ENCODE results near the gene CLEC7A.

DNA sequence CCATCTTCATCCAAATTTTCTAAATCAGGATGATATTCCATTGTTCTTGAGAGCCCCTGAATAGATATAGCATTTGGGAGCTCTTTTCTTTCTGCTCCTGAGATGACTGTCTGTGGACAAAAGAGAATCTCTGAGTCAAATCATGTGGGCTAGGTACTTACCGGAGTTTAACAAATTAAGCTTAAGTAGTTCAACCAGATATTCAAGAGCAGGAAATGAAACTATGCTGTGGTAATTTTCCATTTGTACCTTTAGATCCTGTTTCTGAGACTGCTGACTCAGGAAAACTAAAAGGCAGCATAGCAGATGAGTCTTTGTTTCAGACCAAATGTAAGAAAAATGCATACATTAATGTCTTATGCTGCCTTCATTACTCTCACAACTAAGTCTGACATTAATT, at the start of gene CLEC7A:
- TF ChIP-seq, protein P1, sequence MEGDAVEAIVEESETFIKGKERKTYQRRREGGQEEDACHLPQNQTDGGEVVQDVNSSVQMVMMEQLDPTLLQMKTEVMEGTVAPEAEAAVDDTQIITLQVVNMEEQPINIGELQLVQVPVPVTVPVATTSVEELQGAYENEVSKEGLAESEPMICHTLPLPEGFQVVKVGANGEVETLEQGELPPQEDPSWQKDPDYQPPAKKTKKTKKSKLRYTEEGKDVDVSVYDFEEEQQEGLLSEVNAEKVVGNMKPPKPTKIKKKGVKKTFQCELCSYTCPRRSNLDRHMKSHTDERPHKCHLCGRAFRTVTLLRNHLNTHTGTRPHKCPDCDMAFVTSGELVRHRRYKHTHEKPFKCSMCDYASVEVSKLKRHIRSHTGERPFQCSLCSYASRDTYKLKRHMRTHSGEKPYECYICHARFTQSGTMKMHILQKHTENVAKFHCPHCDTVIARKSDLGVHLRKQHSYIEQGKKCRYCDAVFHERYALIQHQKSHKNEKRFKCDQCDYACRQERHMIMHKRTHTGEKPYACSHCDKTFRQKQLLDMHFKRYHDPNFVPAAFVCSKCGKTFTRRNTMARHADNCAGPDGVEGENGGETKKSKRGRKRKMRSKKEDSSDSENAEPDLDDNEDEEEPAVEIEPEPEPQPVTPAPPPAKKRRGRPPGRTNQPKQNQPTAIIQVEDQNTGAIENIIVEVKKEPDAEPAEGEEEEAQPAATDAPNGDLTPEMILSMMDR (IDR thresholded peaks at IDR 0.05; ENCODE audit: low read depth, low read length, missing input control), result no peak
- TF ChIP-seq JUND (IDR thresholded peaks at IDR 0.05) (no peak), FOXA2 (IDR thresholded peaks at IDR 0.05) (no peak), NR2F2 (IDR thresholded peaks at IDR 0.05) (no peak)
- TF ChIP-seq, protein P2, sequence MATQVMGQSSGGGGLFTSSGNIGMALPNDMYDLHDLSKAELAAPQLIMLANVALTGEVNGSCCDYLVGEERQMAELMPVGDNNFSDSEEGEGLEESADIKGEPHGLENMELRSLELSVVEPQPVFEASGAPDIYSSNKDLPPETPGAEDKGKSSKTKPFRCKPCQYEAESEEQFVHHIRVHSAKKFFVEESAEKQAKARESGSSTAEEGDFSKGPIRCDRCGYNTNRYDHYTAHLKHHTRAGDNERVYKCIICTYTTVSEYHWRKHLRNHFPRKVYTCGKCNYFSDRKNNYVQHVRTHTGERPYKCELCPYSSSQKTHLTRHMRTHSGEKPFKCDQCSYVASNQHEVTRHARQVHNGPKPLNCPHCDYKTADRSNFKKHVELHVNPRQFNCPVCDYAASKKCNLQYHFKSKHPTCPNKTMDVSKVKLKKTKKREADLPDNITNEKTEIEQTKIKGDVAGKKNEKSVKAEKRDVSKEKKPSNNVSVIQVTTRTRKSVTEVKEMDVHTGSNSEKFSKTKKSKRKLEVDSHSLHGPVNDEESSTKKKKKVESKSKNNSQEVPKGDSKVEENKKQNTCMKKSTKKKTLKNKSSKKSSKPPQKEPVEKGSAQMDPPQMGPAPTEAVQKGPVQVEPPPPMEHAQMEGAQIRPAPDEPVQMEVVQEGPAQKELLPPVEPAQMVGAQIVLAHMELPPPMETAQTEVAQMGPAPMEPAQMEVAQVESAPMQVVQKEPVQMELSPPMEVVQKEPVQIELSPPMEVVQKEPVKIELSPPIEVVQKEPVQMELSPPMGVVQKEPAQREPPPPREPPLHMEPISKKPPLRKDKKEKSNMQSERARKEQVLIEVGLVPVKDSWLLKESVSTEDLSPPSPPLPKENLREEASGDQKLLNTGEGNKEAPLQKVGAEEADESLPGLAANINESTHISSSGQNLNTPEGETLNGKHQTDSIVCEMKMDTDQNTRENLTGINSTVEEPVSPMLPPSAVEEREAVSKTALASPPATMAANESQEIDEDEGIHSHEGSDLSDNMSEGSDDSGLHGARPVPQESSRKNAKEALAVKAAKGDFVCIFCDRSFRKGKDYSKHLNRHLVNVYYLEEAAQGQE (IDR thresholded peaks at IDR 0.05), result no peak
